ENCODE measurements around the gene FXYD5. TPM values are rescaled to one million over a fixed set of nuclear protein-coding genes. Genes with fewer than 3 reads are reported as not detected.

The FXYD5 gene
- total RNA-seq, 1 experiment from 2014 or later, result 33.6 TPM

- Histone ChIP-seq H3K27me3 (ENCODE audit: control insufficient read depth, insufficient read depth, low read length) (peaks cover 19% of the 10 kb centered on the region), H3K36me3 (ENCODE audit: control insufficient read depth, insufficient read depth, low read length) (no peaks in the 10 kb centered on the region; the same call in none of the 2 replicates), H3K4me1 (ENCODE audit: control insufficient read depth, insufficient read depth, low read length) (peaks cover 13% of the 10 kb centered on the region), H3K27ac (ENCODE audit: low read length) (no peak overlapping the region), H3K9me3 (ENCODE audit: control insufficient read depth, insufficient read depth, low read depth, low read length) (no peaks in the 10 kb centered on the region), H3K4me3 (ENCODE audit: low read depth in 2 of 2, low read length in 2 of 2) (no peak overlapping the region)
- ChIA-PET POLR2A (no interaction called here), CTCF (interaction anchor here (0.6 kb wide), 1 partner anchor 94 kb away, joined by 4 read pairs; no protein-coding TSS in a partner anchor)
- no TSS peak for BruUV-seq (replicated peaks)
- DNase-seq (ENCODE audit: low read depth, low spot score) (no peak), ATAC-seq (no peak)
- in situ Hi-C loops (cut with HindIII; ENCODE audit: low pct_unique_long_range_greater_than_20kb, low sequenced_read_pairs), result no loop called here
- TF ChIP-seq SIN3A (IDR thresholded peaks at IDR 0.05; ENCODE audit: borderline replicate concordance, insufficient read depth, low read depth, low read length) (no peak), TCF7L2 (IDR thresholded peaks at IDR 0.05; ENCODE audit: low read depth, low read length) (no peak), CTCF (IDR thresholded peaks at IDR 0.05) (no peak), POLR2AphosphoS5 (IDR thresholded peaks at IDR 0.05; ENCODE audit: low read depth, low read length) (no peak), REST (IDR thresholded peaks at IDR 0.05; ENCODE audit: insufficient read depth in 1 of 2, low read depth in 2 of 2, low read length in 1 of 2) (no peak)
- intact Hi-C loops (cut with micrococcal nuclease; ENCODE audit: unreplicated experiment), result no loop called here
Measured at GRCh38 chr19:35143818-35144217, 10.7 kb upstream of the FXYD5 start.

- Histone ChIP-seq H3K27ac (ENCODE audit: low read length) (no peak overlapping the region), H3K9me3 (ENCODE audit: control insufficient read depth, insufficient read depth, low read depth, low read length) (no peaks in the 10 kb centered on the region), H3K4me3 (ENCODE audit: low read depth in 2 of 2, low read length in 2 of 2) (no peak overlapping the region), H3K27me3 (ENCODE audit: control insufficient read depth, insufficient read depth, low read length) (peaks cover 19% of the 10 kb centered on the region), H3K4me1 (ENCODE audit: control insufficient read depth, insufficient read depth, low read length) (peaks cover 13% of the 10 kb centered on the region), H3K36me3 (ENCODE audit: control insufficient read depth, insufficient read depth, low read length) (no peaks in the 10 kb centered on the region; the same call in none of the 2 replicates)
- POLR2A ChIA-PET, result no interaction called here
- DNase-seq (ENCODE audit: low read depth, low spot score), result no peak
- CTCF ChIA-PET, result interaction anchor here (0.6 kb wide), 1 partner anchor 93 kb away, joined by 4 read pairs; no protein-coding TSS in a partner anchor
- in situ Hi-C loops (cut with HindIII; ENCODE audit: low pct_unique_long_range_greater_than_20kb, low sequenced_read_pairs) (no loop called here), intact Hi-C loops (cut with micrococcal nuclease; ENCODE audit: unreplicated experiment) (no loop called here)
- no peak for ATAC-seq
- TF ChIP-seq REST (IDR thresholded peaks at IDR 0.05; ENCODE audit: insufficient read depth in 1 of 2, low read depth in 2 of 2, low read length in 1 of 2) (no peak), CTCF (IDR thresholded peaks at IDR 0.05) (no peak), POLR2AphosphoS5 (IDR thresholded peaks at IDR 0.05; ENCODE audit: low read depth, low read length) (no peak), TCF7L2 (IDR thresholded peaks at IDR 0.05; ENCODE audit: low read depth, low read length) (no peak), SIN3A (IDR thresholded peaks at IDR 0.05; ENCODE audit: borderline replicate concordance, insufficient read depth, low read depth, low read length) (no peak)
- no TSS peak for BruUV-seq (replicated peaks)
Measured at GRCh38 chr19:35144259-35144599, 10.3 kb upstream of the FXYD5 start.
